Measurements from ENCODE around the gene FAN1.

DNA sequence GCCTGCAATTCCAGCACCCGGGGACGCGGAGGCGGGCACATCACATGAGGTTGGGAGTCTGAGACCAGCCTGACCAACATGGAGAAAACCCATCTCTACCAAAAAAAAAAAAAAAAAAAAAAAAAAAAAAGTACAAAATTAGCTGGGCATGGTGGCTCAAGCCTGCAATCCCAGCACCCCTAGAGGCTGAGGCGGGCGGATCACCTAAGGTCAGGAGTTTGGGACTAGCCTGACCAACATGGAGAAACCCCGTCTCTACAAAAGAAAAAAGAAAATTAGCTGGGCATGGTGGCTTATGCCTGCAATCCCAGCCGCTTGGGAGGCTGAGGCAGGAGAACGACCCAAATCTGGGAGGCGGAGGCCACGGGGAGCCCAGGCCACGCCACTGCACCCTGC is 7.5 kb upstream of the FAN1 start:
- TF ChIP-seq FOXM1 (IDR thresholded peaks at IDR 0.05; ENCODE audit: borderline replicate concordance) (no peak), SP1 (IDR thresholded peaks at IDR 0.05) (no peak), FOXA1 (IDR thresholded peaks at IDR 0.05) (no peak), SUZ12 (IDR thresholded peaks at IDR 0.05) (no peak), PKNOX1 (IDR thresholded peaks at IDR 0.05) (no peak), BHLHE40 (IDR thresholded peaks at IDR 0.05; ENCODE audit: borderline replicate concordance) (no peak), TARDBP (IDR thresholded peaks at IDR 0.05) (no peak), L3MBTL2 (conservative IDR thresholded peaks at IDR 0.05) (no peak), ARNT (IDR thresholded peaks at IDR 0.05) (no peak)

Data from HEK293T (cell line).